Panc1 (cell line): Measurements from ENCODE around the gene C1orf159. TPM values are rescaled to one million over a fixed set of nuclear protein-coding genes. Genes with fewer than 3 reads are reported as not detected.

Source experiments
- ATAC-seq: fragments of 200-7000 bp; cut with Tn5 transposase; 2 replicates; pipeline ENCODE4 v1.9.1; 2020; ENCODE audit warnings: mild to moderate bottlenecking, moderate library complexity
- BruUV-seq: library from RNA; stranded (reverse); fragments of 400-500 nt; replicated peaks from 2 replicates; lab custom pipeline; 2021; lab: Mats Ljungman, UMichigan
- CTCF ChIA-PET: fragments of 300-600 bp; sonication (Branson Sonifier 250); formaldehyde crosslinking; loops from one replicate; lab custom pipeline; 2022; ENCODE audit warnings: antibody characterized with exemption; lab: Charles Lee
- POLR2A ChIA-PET: fragments of 300-600 bp; sonication (Branson Sonifier 250); formaldehyde crosslinking; loops from one replicate; lab custom pipeline; 2022; ENCODE audit warnings: antibody characterized with exemption; lab: Charles Lee
- DNase-seq: peaks from one replicate; pipeline ENCODE4 v3.0.0-alpha.2; 2010; ENCODE audit warnings: low read depth, low spot score
- H3K27ac ChIP-seq: 2 replicates; pipeline ENCODE4 v1.5.1; 2011; ENCODE audit warnings: mild to moderate bottlenecking, low read length, inconsistent platforms
- H3K27me3 ChIP-seq: fragments of 200-500 bp; sonication (Bioruptor generic); 2 replicates; pipeline ENCODE4 v1.6.0; 2014; ENCODE audit warnings: low read length, inconsistent platforms; ENCODE audit not compliant: control insufficient read depth, insufficient read depth
- H3K36me3 ChIP-seq: fragments of 200-500 bp; sonication (Bioruptor generic); 2 replicates; pipeline ENCODE4 v1.5.1; 2014; ENCODE audit warnings: inconsistent platforms, mild to moderate bottlenecking, low read length, moderate library complexity; ENCODE audit not compliant: control insufficient read depth, insufficient read depth
- H3K4me1 ChIP-seq: 2 replicates; pipeline ENCODE4 v1.5.1; 2011; ENCODE audit warnings: inconsistent platforms, mild to moderate bottlenecking, low read length, moderate library complexity; ENCODE audit not compliant: control insufficient read depth, insufficient read depth
- H3K4me3 ChIP-seq, 2 experiments: 2 replicates each; pipeline ENCODE4 v1.5.1; 2011 to 2012; ENCODE audit warnings: low read depth in 2 of 2, low read length in 2 of 2, mild to moderate bottlenecking in 2 of 2, inconsistent platforms in 1 of 2, moderate library complexity in 1 of 2
- H3K9me3 ChIP-seq: fragments of 200-500 bp; sonication (Bioruptor generic); 2 replicates; pipeline ENCODE4 v1.5.1; 2014; ENCODE audit warnings: low read depth, mild to moderate bottlenecking, inconsistent platforms, low read length, moderate library complexity; ENCODE audit not compliant: control insufficient read depth, insufficient read depth
- POLR2AphosphoS5 ChIP-seq: IDR thresholded peaks from 2 replicates; pipeline ENCODE4 v1.6.1; 2012; ENCODE audit warnings: mild to moderate bottlenecking, low read depth, low read length, moderate library complexity
- SIN3A ChIP-seq: IDR thresholded peaks from 2 replicates; pipeline ENCODE4 v1.6.1; 2012; ENCODE audit warnings: low read depth, mild to moderate bottlenecking, low read length, moderate library complexity, borderline replicate concordance; ENCODE audit not compliant: insufficient read depth
- TCF7L2 ChIP-seq: IDR thresholded peaks from 2 replicates; pipeline ENCODE4 v1.6.1; 2011; ENCODE audit warnings: mild to moderate bottlenecking, low read depth, low read length, inconsistent platforms
- in situ Hi-C: cut with HindIII; loops from 2 replicates; pipeline ENCODE4 v1.10.0; 2016; ENCODE audit warnings: low sequenced_read_pairs, low pct_unique_long_range_greater_than_20kb
- intact Hi-C: fragments of 100-400 bp; cut with micrococcal nuclease; formaldehyde crosslinking; loops from one replicate; pipeline ENCODE4 v1.10.0; 2022; ENCODE audit not compliant: unreplicated experiment
- total RNA-seq: library from RNA; stranded (reverse); gene quantifications from one replicate; pipeline ENCODE4 v1.2.1, GENCODE V29; 2021; ENCODE audit not compliant: unreplicated experiment
- TF ChIP-seq, protein P1 (sequence below), 2 experiments: IDR thresholded peaks; 2 replicates each; pipeline ENCODE4 v1.6.1; 2011 to 2012; ENCODE audit warnings: low read depth in 2 of 2, control low read depth in 1 of 2, low read length in 1 of 2, mild to moderate bottlenecking in 1 of 2, moderate library complexity in 1 of 2; ENCODE audit not compliant: insufficient read depth in 1 of 2
- TF ChIP-seq, protein P2 (sequence below): fragments of 450-650 bp; IDR thresholded peaks from 2 replicates; pipeline ENCODE4 v1.5.1; 2017; ENCODE audit warnings: mild to moderate bottlenecking

C1orf159 gene
- total RNA-seq, 1 experiment from 2014 or later: 28.8 TPM

DNA sequence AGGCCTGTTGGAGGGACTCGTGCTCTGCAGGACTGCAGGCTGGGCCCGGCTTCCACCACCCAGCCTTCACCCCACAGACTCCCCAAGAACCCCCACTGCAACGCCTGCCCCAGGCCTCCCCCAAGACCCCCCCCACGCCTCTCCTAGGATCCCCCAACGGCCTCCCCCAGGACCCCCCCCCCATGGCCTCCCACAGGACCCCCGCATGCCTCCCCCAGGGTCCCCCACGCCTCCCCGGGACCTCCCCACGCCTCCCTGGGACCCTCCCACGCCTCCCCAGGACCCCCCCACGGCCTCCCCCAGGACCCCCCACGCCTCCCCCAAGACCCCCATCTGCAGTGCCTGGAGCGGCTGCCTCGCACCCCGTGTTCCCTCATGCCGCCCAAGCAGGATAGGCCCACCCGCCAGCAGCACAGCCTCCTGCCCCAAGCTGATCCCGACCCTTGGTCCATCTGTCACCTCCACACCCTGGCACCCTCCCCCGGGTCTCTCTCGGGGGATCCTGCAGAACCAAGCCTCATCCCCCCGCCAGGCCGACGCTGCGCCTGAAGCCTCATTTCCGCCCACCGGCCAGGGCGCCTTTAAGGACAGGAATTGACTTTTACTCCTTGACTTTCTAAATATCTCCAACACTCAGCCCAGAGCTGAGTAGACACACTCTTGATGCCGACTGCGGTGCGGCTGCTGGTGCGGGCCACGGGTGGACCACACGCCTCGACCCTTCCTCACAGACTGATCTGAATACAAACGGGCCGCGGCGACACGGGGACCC, 27.7 kb downstream of the C1orf159 start:
- POLR2A ChIA-PET: no interaction called here
- in situ Hi-C loops: no loop called here

DNA sequence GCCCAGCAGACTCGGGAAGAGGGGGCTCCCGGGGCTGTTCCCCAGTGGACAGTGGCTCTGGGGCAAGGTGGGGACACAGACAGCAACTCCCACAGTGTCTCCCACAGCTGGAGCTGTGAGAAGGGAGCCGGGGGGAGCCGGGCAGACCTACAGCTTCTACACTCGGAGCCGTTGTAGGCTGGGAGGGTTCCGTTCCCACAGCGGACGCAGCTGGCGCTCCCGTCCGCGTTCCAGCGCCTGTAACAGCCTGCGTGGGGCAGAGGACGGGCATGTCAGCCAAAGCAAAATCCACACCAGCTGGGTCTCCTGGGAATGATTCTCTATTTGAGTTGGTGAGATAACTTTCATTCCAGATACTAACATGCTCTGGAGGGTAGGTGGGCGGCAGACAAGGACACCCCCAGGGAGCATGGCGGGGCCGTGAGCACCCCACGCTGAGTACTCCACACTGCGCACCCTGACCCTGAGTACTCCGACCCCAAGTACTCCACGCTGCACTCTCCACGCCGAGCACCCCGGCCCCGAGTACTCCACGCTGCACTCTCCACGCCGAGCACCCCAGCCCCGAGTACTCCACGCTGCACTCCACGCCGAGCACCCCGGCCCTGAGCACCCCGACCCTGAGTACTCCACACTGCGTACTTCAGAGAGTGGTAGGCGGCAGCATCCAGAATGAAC, 28.4 kb downstream of the C1orf159 start:
- no peaks in the 10 kb centered on the region for H3K9me3 ChIP-seq
- CTCF ChIA-PET: no interaction called here
- H3K4me3 ChIP-seq: no peak overlapping the region
- TF ChIP-seq TCF7L2 (no peak), SIN3A (no peak), POLR2AphosphoS5 (no peak)
- TF ChIP-seq, protein P1, sequence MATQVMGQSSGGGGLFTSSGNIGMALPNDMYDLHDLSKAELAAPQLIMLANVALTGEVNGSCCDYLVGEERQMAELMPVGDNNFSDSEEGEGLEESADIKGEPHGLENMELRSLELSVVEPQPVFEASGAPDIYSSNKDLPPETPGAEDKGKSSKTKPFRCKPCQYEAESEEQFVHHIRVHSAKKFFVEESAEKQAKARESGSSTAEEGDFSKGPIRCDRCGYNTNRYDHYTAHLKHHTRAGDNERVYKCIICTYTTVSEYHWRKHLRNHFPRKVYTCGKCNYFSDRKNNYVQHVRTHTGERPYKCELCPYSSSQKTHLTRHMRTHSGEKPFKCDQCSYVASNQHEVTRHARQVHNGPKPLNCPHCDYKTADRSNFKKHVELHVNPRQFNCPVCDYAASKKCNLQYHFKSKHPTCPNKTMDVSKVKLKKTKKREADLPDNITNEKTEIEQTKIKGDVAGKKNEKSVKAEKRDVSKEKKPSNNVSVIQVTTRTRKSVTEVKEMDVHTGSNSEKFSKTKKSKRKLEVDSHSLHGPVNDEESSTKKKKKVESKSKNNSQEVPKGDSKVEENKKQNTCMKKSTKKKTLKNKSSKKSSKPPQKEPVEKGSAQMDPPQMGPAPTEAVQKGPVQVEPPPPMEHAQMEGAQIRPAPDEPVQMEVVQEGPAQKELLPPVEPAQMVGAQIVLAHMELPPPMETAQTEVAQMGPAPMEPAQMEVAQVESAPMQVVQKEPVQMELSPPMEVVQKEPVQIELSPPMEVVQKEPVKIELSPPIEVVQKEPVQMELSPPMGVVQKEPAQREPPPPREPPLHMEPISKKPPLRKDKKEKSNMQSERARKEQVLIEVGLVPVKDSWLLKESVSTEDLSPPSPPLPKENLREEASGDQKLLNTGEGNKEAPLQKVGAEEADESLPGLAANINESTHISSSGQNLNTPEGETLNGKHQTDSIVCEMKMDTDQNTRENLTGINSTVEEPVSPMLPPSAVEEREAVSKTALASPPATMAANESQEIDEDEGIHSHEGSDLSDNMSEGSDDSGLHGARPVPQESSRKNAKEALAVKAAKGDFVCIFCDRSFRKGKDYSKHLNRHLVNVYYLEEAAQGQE (IDR thresholded peaks at IDR 0.05; ENCODE audit: insufficient read depth in 1 of 2, low read depth in 2 of 2, low read length in 1 of 2): no peak
- TF ChIP-seq, protein P2, sequence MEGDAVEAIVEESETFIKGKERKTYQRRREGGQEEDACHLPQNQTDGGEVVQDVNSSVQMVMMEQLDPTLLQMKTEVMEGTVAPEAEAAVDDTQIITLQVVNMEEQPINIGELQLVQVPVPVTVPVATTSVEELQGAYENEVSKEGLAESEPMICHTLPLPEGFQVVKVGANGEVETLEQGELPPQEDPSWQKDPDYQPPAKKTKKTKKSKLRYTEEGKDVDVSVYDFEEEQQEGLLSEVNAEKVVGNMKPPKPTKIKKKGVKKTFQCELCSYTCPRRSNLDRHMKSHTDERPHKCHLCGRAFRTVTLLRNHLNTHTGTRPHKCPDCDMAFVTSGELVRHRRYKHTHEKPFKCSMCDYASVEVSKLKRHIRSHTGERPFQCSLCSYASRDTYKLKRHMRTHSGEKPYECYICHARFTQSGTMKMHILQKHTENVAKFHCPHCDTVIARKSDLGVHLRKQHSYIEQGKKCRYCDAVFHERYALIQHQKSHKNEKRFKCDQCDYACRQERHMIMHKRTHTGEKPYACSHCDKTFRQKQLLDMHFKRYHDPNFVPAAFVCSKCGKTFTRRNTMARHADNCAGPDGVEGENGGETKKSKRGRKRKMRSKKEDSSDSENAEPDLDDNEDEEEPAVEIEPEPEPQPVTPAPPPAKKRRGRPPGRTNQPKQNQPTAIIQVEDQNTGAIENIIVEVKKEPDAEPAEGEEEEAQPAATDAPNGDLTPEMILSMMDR: no peak
- no peaks in the 10 kb centered on the region for H3K36me3 ChIP-seq
- no peak overlapping the region for H3K27ac ChIP-seq
- intact Hi-C loops: no loop called here
- no peaks in the 10 kb centered on the region for H3K4me1 ChIP-seq
- in situ Hi-C loops: no loop called here
- BruUV-seq: no TSS peak
- POLR2A ChIA-PET: interaction anchor here (0.7 kb wide), 1 partner anchor 9 kb away, joined by 3 read pairs; no protein-coding TSS in a partner anchor
- DNase-seq (no peak), ATAC-seq (no peak)
- no peaks in the 10 kb centered on the region for H3K27me3 ChIP-seq

More for the DNA sequence above, 27.7 kb downstream of the C1orf159 start:
- H3K9me3 ChIP-seq: no peaks in the 10 kb centered on the region
- TF ChIP-seq, protein P2: no peak
- TF ChIP-seq TCF7L2 (no peak), SIN3A (no peak), POLR2AphosphoS5 (no peak)
- TF ChIP-seq, protein P1 (IDR thresholded peaks at IDR 0.05; ENCODE audit: insufficient read depth in 1 of 2, low read depth in 2 of 2, low read length in 1 of 2): no peak
- H3K4me1 ChIP-seq: no peaks in the 10 kb centered on the region
- H3K4me3 ChIP-seq: no peak overlapping the region
- intact Hi-C loops: no loop called here
- H3K36me3 ChIP-seq: no peaks in the 10 kb centered on the region
- ATAC-seq (no peak), DNase-seq (no peak)
- CTCF ChIA-PET: no interaction called here
- no peak overlapping the region for H3K27ac ChIP-seq
- no peaks in the 10 kb centered on the region for H3K27me3 ChIP-seq
- no TSS peak for BruUV-seq
